H1 (cell line): ENCODE data around the gene SIGLECL1. TPM values are rescaled to one million over a fixed set of nuclear protein-coding genes. Genes with fewer than 3 reads are reported as not detected.

Experiments used
- CTCF ChIA-PET: fragments of 300-600 bp; sonication (Branson Sonifier 250); formaldehyde crosslinking; loops from one replicate; lab custom pipeline; 2021; ENCODE audit not compliant: partially characterized antibody; lab: Charles Lee
- POLR2A ChIA-PET: fragments of 300-600 bp; sonication (Branson Sonifier 250); formaldehyde crosslinking; loops from one replicate; lab custom pipeline; 2021; ENCODE audit warnings: inconsistent platforms; ENCODE audit not compliant: partially characterized antibody; lab: Charles Lee
- DNase-seq, 2 experiments: peaks; one replicate each; pipeline versions ENCODE4 v3.0.0 to v3.0.0-alpha.2; 2010 to 2022; ENCODE audit warnings: low spot score in 2 of 2, low read depth in 1 of 2, mixed read lengths in 1 of 2
- FAIRE-seq: peaks from 2 replicates; lab custom pipeline; 2011; peaks lifted over from hg19 to GRCh38; lab: Jason Lieb, UNC
- H2AFZ ChIP-seq: 2 replicates; pipeline ENCODE4 v1.8.1; 2012; ENCODE audit warnings: low read length, inconsistent platforms
- H2AK5ac ChIP-seq: 2 replicates; pipeline ENCODE4 v1.6.1; 2013; ENCODE audit warnings: low read depth, low read length
- H2BK120ac ChIP-seq: replicated peaks from 2 replicates; pipeline ENCODE3; 2013; ENCODE audit warnings: low read depth, low read length, inconsistent platforms
- H2BK12ac ChIP-seq: 2 replicates; pipeline ENCODE4 v1.6.1; 2013; ENCODE audit warnings: low read depth, low read length
- H2BK15ac ChIP-seq: 2 replicates; pipeline ENCODE4 v1.6.1; 2013; ENCODE audit warnings: low read length
- H2BK20ac ChIP-seq: 2 replicates; pipeline ENCODE4 v1.6.1; 2013; ENCODE audit warnings: low read length
- H2BK5ac ChIP-seq: 2 replicates; pipeline ENCODE4 v1.6.1; 2013; ENCODE audit warnings: low read depth, low read length
- H3K14ac ChIP-seq: 2 replicates; pipeline ENCODE4 v1.6.1; 2013; ENCODE audit warnings: inconsistent platforms; ENCODE audit not compliant: insufficient read length
- H3K18ac ChIP-seq: 2 replicates; pipeline ENCODE4 v1.6.1; 2013; ENCODE audit warnings: low read length; ENCODE audit errors: extremely low read depth
- H3K23ac ChIP-seq: 2 replicates; pipeline ENCODE4 v1.6.1; 2013; ENCODE audit warnings: inconsistent platforms; ENCODE audit not compliant: insufficient read length
- H3K23me2 ChIP-seq: 2 replicates; pipeline ENCODE4 v1.6.1; 2013; ENCODE audit warnings: low read depth, low read length
- H3K27ac ChIP-seq: 2 replicates; pipeline ENCODE4 v1.6.1; 2011; ENCODE audit warnings: low read depth, low read length, inconsistent platforms
- H3K27me3 ChIP-seq, 4 experiments: replicated peaks in 1 of 4; 1 replicate in 1 of 4; 2 replicates in 3 of 4; pipeline versions ENCODE4 v1.6.1 to v1.8.1; 2011 to 2013; ENCODE audit warnings: low read length in 3 of 4, mild to moderate bottlenecking in 3 of 4, inconsistent platforms in 2 of 4, mixed read lengths in 2 of 4, moderate library complexity in 1 of 4; ENCODE audit not compliant: control insufficient read depth in 3 of 4, insufficient read depth in 3 of 4; ENCODE audit errors: extremely low read depth in 1 of 4
- H3K36me3 ChIP-seq, 4 experiments: 2 replicates each; pipeline versions ENCODE4 v1.6.1 to v1.8.1; 2011 to 2013; ENCODE audit warnings: mild to moderate bottlenecking in 4 of 4, low read length in 3 of 4, moderate library complexity in 2 of 4, control low read depth in 1 of 4, inconsistent platforms in 1 of 4; ENCODE audit not compliant: insufficient read depth in 4 of 4, control insufficient read depth in 2 of 4
- H3K4ac ChIP-seq: replicated peaks from 2 replicates; pipeline ENCODE3; 2013; ENCODE audit warnings: low read length, low read depth, mixed read lengths, inconsistent platforms; ENCODE audit not compliant: insufficient read length
- H3K4me1 ChIP-seq, 4 experiments: replicated peaks in 1 of 4; 1 replicate in 1 of 4; 2 replicates in 3 of 4; pipeline versions ENCODE4 v1.6.1 to v1.8.1; 2011 to 2013; ENCODE audit warnings: low read length in 3 of 4, inconsistent platforms in 2 of 4, mixed read lengths in 1 of 4; ENCODE audit not compliant: insufficient read depth in 4 of 4, control insufficient read depth in 3 of 4
- H3K4me2 ChIP-seq, 2 experiments: 2 replicates each; pipeline versions ENCODE4 v1.6.1 to v1.8.1; 2011 to 2013; ENCODE audit warnings: low read depth in 2 of 2, low read length in 2 of 2, control low read depth in 1 of 2, inconsistent platforms in 1 of 2, mild to moderate bottlenecking in 1 of 2; ENCODE audit not compliant: insufficient read depth in 1 of 2
- H3K4me3 ChIP-seq, 4 experiments: fragments of 200-600, 300-600 bp in 1 of 4; sonication (generic), shearing (Covaris generic), sonication (Bioruptor Twin) in 1 of 4; 2 replicates each; pipeline versions ENCODE4 v1.5.1 to v1.8.1; 2011 to 2016; ENCODE audit warnings: low read length in 4 of 4, low read depth in 3 of 4, control low read depth in 2 of 4, inconsistent platforms in 2 of 4, mild to moderate bottlenecking in 2 of 4, mixed read lengths in 1 of 4, moderate library complexity in 1 of 4; ENCODE audit not compliant: insufficient read depth in 2 of 4; ENCODE audit errors: extremely low read depth in 1 of 4
- H3K56ac ChIP-seq: replicated peaks from 2 replicates; pipeline ENCODE3; 2013; ENCODE audit warnings: low read depth, mild to moderate bottlenecking, mixed read lengths, low read length, inconsistent platforms; ENCODE audit not compliant: insufficient read length
- H3K79me1 ChIP-seq: 2 replicates; pipeline ENCODE4 v1.6.1; 2013; ENCODE audit warnings: low read depth, low read length, control low read depth
- H3K79me2 ChIP-seq, 2 experiments: 2 replicates each; pipeline versions ENCODE4 v1.6.1 to v1.8.1; 2012 to 2013; ENCODE audit warnings: low read length in 2 of 2, mild to moderate bottlenecking in 2 of 2, inconsistent platforms in 1 of 2; ENCODE audit not compliant: insufficient read depth in 2 of 2, control insufficient read depth in 1 of 2
- H3K9ac ChIP-seq, 4 experiments: replicated peaks in 1 of 4; 1 replicate in 1 of 4; 2 replicates in 3 of 4; pipeline versions ENCODE4 v1.6.1 to v1.8.1; 2011 to 2013; ENCODE audit warnings: low read depth in 3 of 4, low read length in 3 of 4, control low read depth in 2 of 4, mild to moderate bottlenecking in 2 of 4, moderate library complexity in 2 of 4, inconsistent platforms in 1 of 4; ENCODE audit errors: extremely low read depth in 1 of 4
- H3K9me3 ChIP-seq, 2 experiments: 2 replicates each; pipeline versions ENCODE4 v1.6.1 to v1.8.1; 2012 to 2013; ENCODE audit warnings: mild to moderate bottlenecking in 2 of 2, moderate library complexity in 2 of 2, control low read depth in 1 of 2, inconsistent platforms in 1 of 2, low read depth in 1 of 2, low read length in 1 of 2, mixed read lengths in 1 of 2; ENCODE audit not compliant: insufficient read depth in 2 of 2
- H4K20me1 ChIP-seq, 2 experiments: replicated peaks in 1 of 2; 2 replicates each; pipeline versions ENCODE3 to v1.8.1; 2011 to 2013; ENCODE audit warnings: inconsistent platforms in 2 of 2, low read length in 2 of 2, mild to moderate bottlenecking in 1 of 2; ENCODE audit not compliant: insufficient read depth in 2 of 2, control insufficient read depth in 1 of 2
- H4K5ac ChIP-seq: 2 replicates; pipeline ENCODE4 v1.6.1; 2013; ENCODE audit warnings: low read length, low read depth, mixed read lengths, inconsistent platforms; ENCODE audit not compliant: insufficient read length
- H4K8ac ChIP-seq: 2 replicates; pipeline ENCODE4 v1.8.0; 2013; ENCODE audit warnings: mild to moderate bottlenecking, moderate library complexity, low read length, inconsistent platforms; ENCODE audit not compliant: insufficient read depth; ENCODE audit errors: extremely low read depth
- H4K91ac ChIP-seq: replicated peaks from 2 replicates; pipeline ENCODE3; 2013; ENCODE audit warnings: low read length, mixed read lengths, inconsistent platforms; ENCODE audit not compliant: insufficient read length
- CEBPB ChIP-seq: IDR thresholded peaks from 2 replicates; pipeline ENCODE4 v1.6.1; 2012; ENCODE audit warnings: low read depth, low read length
- CHD2 ChIP-seq: IDR thresholded peaks from 2 replicates; pipeline ENCODE4 v1.6.1; 2012; ENCODE audit warnings: low read length, improper control_type of control experiment
- EP300 ChIP-seq, 2 experiments: IDR thresholded peaks; 1 replicate in 1 of 2; 2 replicates in 1 of 2; pipeline ENCODE4 v1.6.1; 2011 to 2012; ENCODE audit warnings: low read depth in 2 of 2, low read length in 2 of 2, mild to moderate bottlenecking in 2 of 2, borderline replicate concordance in 1 of 2, inconsistent platforms in 1 of 2, moderate library complexity in 1 of 2
- GTF2F1 ChIP-seq: IDR thresholded peaks from 2 replicates; pipeline ENCODE4 v1.6.1; 2012; ENCODE audit warnings: low read depth, low read length, improper control_type of control experiment, borderline replicate concordance
- HDAC2 ChIP-seq, 2 experiments: fragments of 300-600 bp in 1 of 2; sonication (generic) in 1 of 2; IDR thresholded peaks; 2 replicates each; pipeline ENCODE4 v1.6.1; 2011 to 2012; ENCODE audit warnings: low read depth in 2 of 2, low read length in 2 of 2, mild to moderate bottlenecking in 2 of 2, moderate library complexity in 2 of 2, borderline replicate concordance in 1 of 2, inconsistent platforms in 1 of 2
- JUN ChIP-seq: IDR thresholded peaks from 2 replicates; pipeline ENCODE4 v1.6.1; 2011; ENCODE audit warnings: low read depth, mild to moderate bottlenecking, improper control_type of control experiment, low read length
- KDM1A ChIP-seq: fragments of 200-600, 300-600 bp; sonication (generic); IDR thresholded peaks from 2 replicates; pipeline ENCODE4 v1.7.1; 2016; ENCODE audit warnings: mild to moderate bottlenecking, low read length, borderline replicate concordance
- NRF1 ChIP-seq: IDR thresholded peaks from 2 replicates; pipeline ENCODE4 v1.6.1; 2011; ENCODE audit warnings: mild to moderate bottlenecking, low read depth, low read length, improper control_type of control experiment
- SIN3A ChIP-seq, 2 experiments: IDR thresholded peaks in 1 of 2; conservative IDR thresholded peaks in 1 of 2; 2 replicates each; pipeline ENCODE4 v1.6.1; 2011 to 2012; ENCODE audit warnings: low read length in 2 of 2, improper control_type of control experiment in 1 of 2, low read depth in 1 of 2, mild to moderate bottlenecking in 1 of 2
- TEAD4 ChIP-seq: IDR thresholded peaks from 2 replicates; pipeline ENCODE4 v1.6.1; 2012; ENCODE audit warnings: low read depth, low read length, inconsistent platforms, mixed read lengths
- ZNF274 ChIP-seq: IDR thresholded peaks from 2 replicates; pipeline ENCODE4 v1.7.0; 2012; ENCODE audit warnings: low read length, borderline replicate concordance; ENCODE audit errors: extremely low read depth
- WGBS, 2 experiments: shearing (Covaris generic) in 1 of 2; methylation state at CpG; one replicate each; pipeline versions ENCODE4 v1.1.6 to v1.1.7; 2013 to 2015; ENCODE audit warnings: low lambda C conversion rate in 2 of 2, mixed read lengths in 2 of 2, inconsistent platforms in 1 of 2, low coverage in 1 of 2, missing lambda C conversion rate in 1 of 2; ENCODE audit not compliant: insufficient replicate concordance in 2 of 2, insufficient coverage in 1 of 2, insufficient read length in 1 of 2; ENCODE audit errors: extremely low coverage in 1 of 2, missing lambda C conversion rate in 1 of 2; 5-methylcytosine and 5-hydroxymethylcytosine counted together
- polyA plus RNA-seq, 7 experiments: library from polyadenylated mRNA; depleted of rRNA in 3 of 7; stranded (reverse) in 5 of 7; unstranded in 2 of 7; fragments of >200 nt in 5 of 7; fragments of 200-250 nt in 2 of 7; gene quantifications; 1 replicate in 5 of 7; 2 replicates in 1 of 7; 4 replicates in 1 of 7; pipeline versions ENCODE4 v1.2.1 to v1.2.3, GENCODE V29; 2011 to 2013; ENCODE audit warnings: missing spikeins in 2 of 7, mixed read lengths in 2 of 7
- total RNA-seq: library from RNA; stranded (reverse); fragmentation: NEBNext Ultra II Directional; extraction: Animal tissue kit (Norgen Biotek cat#: 25700); gene quantifications from 2 replicates; pipeline ENCODE4 v1.2.1, GENCODE V29; 2021

The SIGLECL1 gene
- total and polyA plus RNA-seq, 2 of the 8 experiments (the other 6 are each of a cell fraction or from before 2014, with no cell fraction given), result not detected

GRCh38 chr19:51316688-51317087, 65.8 kb downstream of the SIGLECL1 start:
- Histone ChIP-seq H3K4me2 (no peak overlapping the region), H2AFZ (no peak overlapping the region), H2BK12ac (no peak overlapping the region), H3K79me2 (no peaks in the 10 kb centered on the region), H3K4ac (no peak overlapping the region), H4K8ac (no peak overlapping the region), H3K36me3 (0 out of 8 replicates have a peak, but pooled peaks cover 0 to 2% (median 0%) of the 10 kb centered on the region in 4 experiments), H3K27me3 (peaks cover 0 to 2% (median 0%) of the 10 kb centered on the region in 4 experiments; a peak in 3 of 7 replicates), H3K18ac (no peak overlapping the region), H3K14ac (no peak overlapping the region), H4K91ac (no peak overlapping the region), H4K5ac (no peak overlapping the region), H3K56ac (no peak overlapping the region), H3K23ac (no peak overlapping the region), H3K23me2 (peaks cover 13% of the 10 kb centered on the region; the same call in 1 of the 2 replicates), H3K4me3 (no peak overlapping the region), H3K79me1 (peaks cover 14% of the 10 kb centered on the region), H3K9me3 (no peaks in the 10 kb centered on the region), H3K4me1 (peaks cover 3 to 8% (median 5%) of the 10 kb centered on the region in 4 experiments; a peak in 6 of 7 replicates), H2BK20ac (no peak overlapping the region), H4K20me1 (peaks cover 3 to 28% of the 10 kb centered on the region in 2 experiments), H2BK15ac (no peak overlapping the region), H3K9ac (no peak overlapping the region), H2BK120ac (no peak overlapping the region), H3K27ac (no peak overlapping the region), H2BK5ac (no peak overlapping the region), H2AK5ac (no peak overlapping the region)
- 75% methylated on average over 8 of the region's 8 CpGs; no CpG with 5 or more reads in 1 of the 2 experiments for WGBS, 2 experiments
- no peak for FAIRE-seq
- ChIA-PET POLR2A (interaction anchor here (1.6 to 2.1 kb wide), 2 partner anchors 10 to 13 kb away, joined by 5 to 7 read pairs; no protein-coding TSS in a partner anchor), CTCF (interaction anchor here (0.6 to 2.2 kb wide), 3 partner anchors 11 to 198 kb away, joined by 3 to 6 read pairs (median 4); no protein-coding TSS in a partner anchor)
- no peak for DNase-seq
- TF ChIP-seq NRF1, result no peak
- no peak for TF ChIP-seq JUN
- no peak for TF ChIP-seq TEAD4
- no peak for TF ChIP-seq SIN3A (conservative IDR thresholded peaks at IDR 0.05 in 1 of 2, IDR thresholded peaks at IDR 0.05 in 1 of 2; ENCODE audit: low read depth in 1 of 2, low read length in 2 of 2)
- no peak for TF ChIP-seq HDAC2 (IDR thresholded peaks at IDR 0.05; ENCODE audit: borderline replicate concordance in 1 of 2, low read depth in 2 of 2, low read length in 2 of 2)
- no peak for TF ChIP-seq GTF2F1
- TF ChIP-seq ZNF274, result no peak
- TF ChIP-seq KDM1A, result no peak
- TF ChIP-seq EP300 (IDR thresholded peaks at IDR 0.05; ENCODE audit: borderline replicate concordance in 1 of 2, low read depth in 2 of 2, low read length in 2 of 2), result no peak
- no peak for TF ChIP-seq CHD2
- TF ChIP-seq CEBPB, result no peak
